H1 (cell line): ENCODE data around the gene KNCN. TPM values are rescaled to one million over a fixed set of nuclear protein-coding genes. Genes with fewer than 3 reads are reported as not detected.

Experiments
- CTCF ChIA-PET: fragments of 300-600 bp; sonication (Branson Sonifier 250); formaldehyde crosslinking; loops from one replicate; lab custom pipeline; 2021; ENCODE audit not compliant: partially characterized antibody; lab: Charles Lee
- POLR2A ChIA-PET: fragments of 300-600 bp; sonication (Branson Sonifier 250); formaldehyde crosslinking; loops from one replicate; lab custom pipeline; 2021; ENCODE audit warnings: inconsistent platforms; ENCODE audit not compliant: partially characterized antibody; lab: Charles Lee
- DNase-seq, 2 experiments: peaks; one replicate each; pipeline versions ENCODE4 v3.0.0 to v3.0.0-alpha.2; 2010 to 2022; ENCODE audit warnings: low spot score in 2 of 2, low read depth in 1 of 2, mixed read lengths in 1 of 2
- FAIRE-seq: peaks from 2 replicates; lab custom pipeline; 2011; peaks lifted over from hg19 to GRCh38; lab: Jason Lieb, UNC
- H2AFZ ChIP-seq: 2 replicates; pipeline ENCODE4 v1.8.1; 2012; ENCODE audit warnings: low read length, inconsistent platforms
- H2AK5ac ChIP-seq: 2 replicates; pipeline ENCODE4 v1.6.1; 2013; ENCODE audit warnings: low read depth, low read length
- H2BK120ac ChIP-seq: replicated peaks from 2 replicates; pipeline ENCODE3; 2013; ENCODE audit warnings: low read depth, low read length, inconsistent platforms
- H2BK12ac ChIP-seq: 2 replicates; pipeline ENCODE4 v1.6.1; 2013; ENCODE audit warnings: low read depth, low read length
- H2BK15ac ChIP-seq: 2 replicates; pipeline ENCODE4 v1.6.1; 2013; ENCODE audit warnings: low read length
- H2BK20ac ChIP-seq: 2 replicates; pipeline ENCODE4 v1.6.1; 2013; ENCODE audit warnings: low read length
- H2BK5ac ChIP-seq: 2 replicates; pipeline ENCODE4 v1.6.1; 2013; ENCODE audit warnings: low read depth, low read length
- H3K14ac ChIP-seq: 2 replicates; pipeline ENCODE4 v1.6.1; 2013; ENCODE audit warnings: inconsistent platforms; ENCODE audit not compliant: insufficient read length
- H3K18ac ChIP-seq: 2 replicates; pipeline ENCODE4 v1.6.1; 2013; ENCODE audit warnings: low read length; ENCODE audit errors: extremely low read depth
- H3K23ac ChIP-seq: 2 replicates; pipeline ENCODE4 v1.6.1; 2013; ENCODE audit warnings: inconsistent platforms; ENCODE audit not compliant: insufficient read length
- H3K23me2 ChIP-seq: 2 replicates; pipeline ENCODE4 v1.6.1; 2013; ENCODE audit warnings: low read depth, low read length
- H3K27ac ChIP-seq: 2 replicates; pipeline ENCODE4 v1.6.1; 2011; ENCODE audit warnings: low read depth, low read length, inconsistent platforms
- H3K27me3 ChIP-seq, 4 experiments: replicated peaks in 1 of 4; 1 replicate in 1 of 4; 2 replicates in 3 of 4; pipeline versions ENCODE4 v1.6.1 to v1.8.1; 2011 to 2013; ENCODE audit warnings: low read length in 3 of 4, mild to moderate bottlenecking in 3 of 4, inconsistent platforms in 2 of 4, mixed read lengths in 2 of 4, moderate library complexity in 1 of 4; ENCODE audit not compliant: control insufficient read depth in 3 of 4, insufficient read depth in 3 of 4; ENCODE audit errors: extremely low read depth in 1 of 4
- H3K36me3 ChIP-seq, 4 experiments: 2 replicates each; pipeline versions ENCODE4 v1.6.1 to v1.8.1; 2011 to 2013; ENCODE audit warnings: mild to moderate bottlenecking in 4 of 4, low read length in 3 of 4, moderate library complexity in 2 of 4, control low read depth in 1 of 4, inconsistent platforms in 1 of 4; ENCODE audit not compliant: insufficient read depth in 4 of 4, control insufficient read depth in 2 of 4
- H3K4ac ChIP-seq: replicated peaks from 2 replicates; pipeline ENCODE3; 2013; ENCODE audit warnings: low read length, low read depth, mixed read lengths, inconsistent platforms; ENCODE audit not compliant: insufficient read length
- H3K4me1 ChIP-seq, 4 experiments: replicated peaks in 1 of 4; 1 replicate in 1 of 4; 2 replicates in 3 of 4; pipeline versions ENCODE4 v1.6.1 to v1.8.1; 2011 to 2013; ENCODE audit warnings: low read length in 3 of 4, inconsistent platforms in 2 of 4, mixed read lengths in 1 of 4; ENCODE audit not compliant: insufficient read depth in 4 of 4, control insufficient read depth in 3 of 4
- H3K4me2 ChIP-seq, 2 experiments: 2 replicates each; pipeline versions ENCODE4 v1.6.1 to v1.8.1; 2011 to 2013; ENCODE audit warnings: low read depth in 2 of 2, low read length in 2 of 2, control low read depth in 1 of 2, inconsistent platforms in 1 of 2, mild to moderate bottlenecking in 1 of 2; ENCODE audit not compliant: insufficient read depth in 1 of 2
- H3K4me3 ChIP-seq, 4 experiments: fragments of 200-600, 300-600 bp in 1 of 4; sonication (generic), shearing (Covaris generic), sonication (Bioruptor Twin) in 1 of 4; 2 replicates each; pipeline versions ENCODE4 v1.5.1 to v1.8.1; 2011 to 2016; ENCODE audit warnings: low read length in 4 of 4, low read depth in 3 of 4, control low read depth in 2 of 4, inconsistent platforms in 2 of 4, mild to moderate bottlenecking in 2 of 4, mixed read lengths in 1 of 4, moderate library complexity in 1 of 4; ENCODE audit not compliant: insufficient read depth in 2 of 4; ENCODE audit errors: extremely low read depth in 1 of 4
- H3K56ac ChIP-seq: replicated peaks from 2 replicates; pipeline ENCODE3; 2013; ENCODE audit warnings: low read depth, mild to moderate bottlenecking, mixed read lengths, low read length, inconsistent platforms; ENCODE audit not compliant: insufficient read length
- H3K79me1 ChIP-seq: 2 replicates; pipeline ENCODE4 v1.6.1; 2013; ENCODE audit warnings: low read depth, low read length, control low read depth
- H3K79me2 ChIP-seq, 2 experiments: 2 replicates each; pipeline versions ENCODE4 v1.6.1 to v1.8.1; 2012 to 2013; ENCODE audit warnings: low read length in 2 of 2, mild to moderate bottlenecking in 2 of 2, inconsistent platforms in 1 of 2; ENCODE audit not compliant: insufficient read depth in 2 of 2, control insufficient read depth in 1 of 2
- H3K9ac ChIP-seq, 4 experiments: replicated peaks in 1 of 4; 1 replicate in 1 of 4; 2 replicates in 3 of 4; pipeline versions ENCODE4 v1.6.1 to v1.8.1; 2011 to 2013; ENCODE audit warnings: low read depth in 3 of 4, low read length in 3 of 4, control low read depth in 2 of 4, mild to moderate bottlenecking in 2 of 4, moderate library complexity in 2 of 4, inconsistent platforms in 1 of 4; ENCODE audit errors: extremely low read depth in 1 of 4
- H3K9me3 ChIP-seq, 2 experiments: 2 replicates each; pipeline versions ENCODE4 v1.6.1 to v1.8.1; 2012 to 2013; ENCODE audit warnings: mild to moderate bottlenecking in 2 of 2, moderate library complexity in 2 of 2, control low read depth in 1 of 2, inconsistent platforms in 1 of 2, low read depth in 1 of 2, low read length in 1 of 2, mixed read lengths in 1 of 2; ENCODE audit not compliant: insufficient read depth in 2 of 2
- H4K20me1 ChIP-seq, 2 experiments: replicated peaks in 1 of 2; 2 replicates each; pipeline versions ENCODE3 to v1.8.1; 2011 to 2013; ENCODE audit warnings: inconsistent platforms in 2 of 2, low read length in 2 of 2, mild to moderate bottlenecking in 1 of 2; ENCODE audit not compliant: insufficient read depth in 2 of 2, control insufficient read depth in 1 of 2
- H4K5ac ChIP-seq: 2 replicates; pipeline ENCODE4 v1.6.1; 2013; ENCODE audit warnings: low read length, low read depth, mixed read lengths, inconsistent platforms; ENCODE audit not compliant: insufficient read length
- H4K8ac ChIP-seq: 2 replicates; pipeline ENCODE4 v1.8.0; 2013; ENCODE audit warnings: mild to moderate bottlenecking, moderate library complexity, low read length, inconsistent platforms; ENCODE audit not compliant: insufficient read depth; ENCODE audit errors: extremely low read depth
- H4K91ac ChIP-seq: replicated peaks from 2 replicates; pipeline ENCODE3; 2013; ENCODE audit warnings: low read length, mixed read lengths, inconsistent platforms; ENCODE audit not compliant: insufficient read length
- MAFK ChIP-seq: IDR thresholded peaks from 2 replicates; pipeline ENCODE4 v1.6.1; 2012; ENCODE audit warnings: low read depth, mild to moderate bottlenecking, improper control_type of control experiment, low read length
- WGBS, 2 experiments: shearing (Covaris generic) in 1 of 2; methylation state at CpG; one replicate each; pipeline versions ENCODE4 v1.1.6 to v1.1.7; 2013 to 2015; ENCODE audit warnings: low lambda C conversion rate in 2 of 2, mixed read lengths in 2 of 2, inconsistent platforms in 1 of 2, low coverage in 1 of 2, missing lambda C conversion rate in 1 of 2; ENCODE audit not compliant: insufficient replicate concordance in 2 of 2, insufficient coverage in 1 of 2, insufficient read length in 1 of 2; ENCODE audit errors: extremely low coverage in 1 of 2, missing lambda C conversion rate in 1 of 2; 5-methylcytosine and 5-hydroxymethylcytosine counted together
- polyA plus RNA-seq, 7 experiments: library from polyadenylated mRNA; depleted of rRNA in 3 of 7; stranded (reverse) in 5 of 7; unstranded in 2 of 7; fragments of >200 nt in 5 of 7; fragments of 200-250 nt in 2 of 7; gene quantifications; 1 replicate in 5 of 7; 2 replicates in 1 of 7; 4 replicates in 1 of 7; pipeline versions ENCODE4 v1.2.1 to v1.2.3, GENCODE V29; 2011 to 2013; ENCODE audit warnings: missing spikeins in 2 of 7, mixed read lengths in 2 of 7
- total RNA-seq: library from RNA; stranded (reverse); fragmentation: NEBNext Ultra II Directional; extraction: Animal tissue kit (Norgen Biotek cat#: 25700); gene quantifications from 2 replicates; pipeline ENCODE4 v1.2.1, GENCODE V29; 2021

Gene KNCN
- total and polyA plus RNA-seq, 2 of the 8 experiments (the other 6 are each of a cell fraction or from before 2014, with no cell fraction given), result not detected

- no peak overlapping the region for H2BK15ac ChIP-seq
- DNase-seq (no peak), FAIRE-seq (no peak)
- 86% methylated on average over 1 of the region's 1 CpG; no CpG with 5 or more reads in 1 of the 2 experiments for WGBS, 2 experiments
- H4K5ac ChIP-seq, result no peak overlapping the region
- no peaks in the 10 kb centered on the region for H3K79me1 ChIP-seq
- H3K36me3 ChIP-seq, result no peaks in the 10 kb centered on the region
- no peak overlapping the region for H3K23ac ChIP-seq
- H3K4me1 ChIP-seq, result peaks cover 0 to 2% (median 0%) of the 10 kb centered on the region in 4 experiments; a peak in 3 of 7 replicates
- H3K18ac ChIP-seq, result no peak overlapping the region
- H3K56ac ChIP-seq, result no peak overlapping the region
- no peak overlapping the region for H2BK120ac ChIP-seq
- CTCF ChIA-PET, result interaction anchor here (1.3 to 25.0 kb wide), 5 partner anchors 6 to 96 kb away, joined by 4 to 1068 read pairs (median 322); partner anchors contain the start of genes DMBX1 and KNCN
- H2BK5ac ChIP-seq, result no peak overlapping the region
- peaks cover 20 to 64% (median 51%) of the 10 kb centered on the region in 4 experiments for H3K27me3 ChIP-seq
- no peak overlapping the region for H3K27ac ChIP-seq
- H3K9ac ChIP-seq, result no peak overlapping the region
- no peak overlapping the region for H3K14ac ChIP-seq
- H4K91ac ChIP-seq, result no peak overlapping the region
- H3K4me3 ChIP-seq, result no peak overlapping the region
- no peaks in the 10 kb centered on the region for H3K9me3 ChIP-seq
- no peaks in the 10 kb centered on the region for H3K79me2 ChIP-seq
- H3K4ac ChIP-seq, result no peak overlapping the region
- no peak overlapping the region for H4K8ac ChIP-seq
- H4K20me1 ChIP-seq, result peaks cover 1 to 3% of the 10 kb centered on the region in 2 experiments
- no peak for TF ChIP-seq MAFK
- H3K4me2 ChIP-seq, result no peak overlapping the region
- no peak overlapping the region for H2AFZ ChIP-seq
- peaks cover 5% of the 10 kb centered on the region; the same call in 1 of the 2 replicates for H3K23me2 ChIP-seq
- no peak overlapping the region for H2BK20ac ChIP-seq
- no peak overlapping the region for H2AK5ac ChIP-seq
- POLR2A ChIA-PET, result interaction anchor here (0.6 kb wide), 1 partner anchor 1024 kb away, joined by 3 read pairs; no protein-coding TSS in a partner anchor
- no peak overlapping the region for H2BK12ac ChIP-seq
These were observed 14.9 kb downstream of the KNCN start for GRCh38 chr1:46536527-46536926.
